AML-193 (cell line): ENCODE measurements around the gene OR7G2.
"Not testable (repeated sequence)": the region's sequence is repeated elsewhere in the genome, so short reads cannot be mapped to it uniquely, and the experiment has no call there.

ENCODE experiments used
- DNase-seq, 2 experiments: peaks; one replicate each; lab custom pipeline; 2025; lab: John Stamatoyannopoulos, UW

Gene OR7G2

DNA sequence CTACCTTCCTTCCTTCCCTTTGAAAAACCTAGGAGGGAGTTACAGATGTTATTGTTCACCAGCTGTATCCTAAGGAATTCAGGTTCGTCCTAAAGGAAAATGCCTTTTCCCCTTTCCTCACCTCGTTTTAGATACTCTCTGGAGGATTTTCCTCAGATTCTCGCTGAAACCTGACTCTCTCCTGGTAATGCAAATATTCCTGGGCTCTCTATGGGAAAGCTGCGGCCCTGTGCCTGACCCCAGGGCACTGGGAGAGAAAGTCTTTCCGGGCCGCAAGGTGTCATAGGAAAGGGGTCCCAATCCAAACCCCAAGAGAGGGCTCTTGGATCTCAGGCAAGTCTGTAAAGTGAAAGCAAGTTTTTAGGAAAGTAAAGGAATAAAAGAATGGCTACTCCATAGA, 33.5 kb downstream of the OR7G2 start:
- DNase-seq = no peak

DNA sequence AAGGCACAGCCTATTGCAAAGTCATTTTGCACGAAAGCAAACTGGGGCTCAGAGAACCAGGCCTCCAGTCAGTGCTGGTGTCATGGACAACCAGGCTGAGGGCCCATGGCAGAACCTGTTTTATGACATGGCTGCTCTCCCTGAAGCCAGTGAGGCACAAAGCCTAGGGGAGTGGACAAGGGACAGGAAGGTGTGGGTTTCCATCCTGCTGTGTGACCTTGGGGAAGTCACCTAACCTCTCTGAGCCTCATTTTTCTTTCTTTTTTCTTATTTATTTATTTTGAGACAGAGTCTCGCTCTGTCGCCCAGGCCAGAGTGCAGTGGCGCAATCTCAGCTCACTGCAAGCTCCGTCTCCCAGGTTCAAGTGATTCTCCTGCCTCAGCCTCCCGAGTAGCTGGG, 35.6 kb downstream of the OR7G2 start:
- not testable (repeated sequence) for DNase-seq

DNA sequence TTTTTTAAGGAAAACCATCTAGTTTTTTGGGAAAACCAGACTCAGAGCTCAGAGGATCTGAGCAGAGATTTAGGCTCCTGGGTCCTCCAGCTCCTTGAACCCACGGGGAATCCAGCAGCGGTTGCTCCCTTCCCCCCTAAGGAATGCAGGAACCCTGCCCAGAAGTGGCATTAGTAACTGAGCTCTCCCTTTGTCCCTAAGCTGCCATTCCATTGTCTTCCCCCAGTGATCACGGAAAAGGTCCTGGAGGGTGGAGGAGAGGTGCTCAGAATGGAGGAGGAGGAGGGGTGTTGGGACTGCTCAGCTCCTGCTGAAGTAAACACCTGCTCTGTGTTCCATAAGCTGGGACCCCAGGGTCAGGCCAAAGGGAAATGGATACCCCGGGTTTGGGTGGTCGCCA, 37.2 kb downstream of the OR7G2 start:
- no peak for DNase-seq

DNA sequence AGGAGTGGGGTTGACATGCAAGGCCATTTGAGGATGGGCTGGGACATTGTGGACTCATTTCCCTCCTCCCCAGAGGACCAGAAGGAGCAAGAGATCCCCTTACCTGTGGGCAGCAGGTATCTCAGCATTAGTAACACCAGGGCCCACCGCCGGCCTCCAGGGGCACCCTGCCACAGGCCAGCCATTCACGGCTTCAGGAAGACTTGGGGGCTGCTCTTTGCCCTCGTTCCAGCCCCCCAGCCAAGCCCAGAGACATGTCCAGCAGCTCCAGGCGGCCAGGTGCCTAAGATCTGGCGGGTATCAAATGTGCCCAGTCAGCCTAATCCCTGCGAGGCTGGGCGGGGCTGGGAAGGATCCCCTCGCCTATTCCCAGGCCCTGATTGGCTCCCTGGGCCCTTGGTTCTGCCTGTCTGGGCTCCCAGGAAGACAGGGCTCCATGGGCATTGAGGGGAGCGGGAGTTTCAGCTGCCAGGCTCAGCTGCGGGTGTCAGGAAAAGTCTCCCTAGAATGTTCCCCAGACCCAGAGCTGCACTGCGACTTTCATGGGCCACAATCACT, 41.7 kb downstream of the OR7G2 start:
- no peak for DNase-seq

DNA sequence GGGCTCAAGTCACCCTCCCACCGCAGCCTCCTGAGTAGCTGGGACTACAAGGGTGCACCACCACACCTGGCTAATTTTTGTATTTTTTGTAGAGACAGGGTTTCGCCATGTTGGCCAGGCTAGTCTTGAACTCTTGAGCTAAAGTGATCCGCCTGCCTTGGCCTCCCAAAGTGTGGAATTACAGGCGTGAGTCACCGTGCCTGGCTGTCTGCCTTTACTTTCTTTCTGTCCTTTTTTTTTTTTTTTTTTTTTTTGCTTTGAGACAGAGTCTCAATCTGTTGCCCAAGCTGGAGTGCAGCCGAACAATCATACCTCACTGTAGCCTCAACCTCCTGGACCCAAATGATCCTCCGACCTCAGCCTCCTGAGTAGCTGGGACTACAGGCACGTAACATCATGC, 45.4 kb downstream of the OR7G2 start:
- no peak for DNase-seq

DNA sequence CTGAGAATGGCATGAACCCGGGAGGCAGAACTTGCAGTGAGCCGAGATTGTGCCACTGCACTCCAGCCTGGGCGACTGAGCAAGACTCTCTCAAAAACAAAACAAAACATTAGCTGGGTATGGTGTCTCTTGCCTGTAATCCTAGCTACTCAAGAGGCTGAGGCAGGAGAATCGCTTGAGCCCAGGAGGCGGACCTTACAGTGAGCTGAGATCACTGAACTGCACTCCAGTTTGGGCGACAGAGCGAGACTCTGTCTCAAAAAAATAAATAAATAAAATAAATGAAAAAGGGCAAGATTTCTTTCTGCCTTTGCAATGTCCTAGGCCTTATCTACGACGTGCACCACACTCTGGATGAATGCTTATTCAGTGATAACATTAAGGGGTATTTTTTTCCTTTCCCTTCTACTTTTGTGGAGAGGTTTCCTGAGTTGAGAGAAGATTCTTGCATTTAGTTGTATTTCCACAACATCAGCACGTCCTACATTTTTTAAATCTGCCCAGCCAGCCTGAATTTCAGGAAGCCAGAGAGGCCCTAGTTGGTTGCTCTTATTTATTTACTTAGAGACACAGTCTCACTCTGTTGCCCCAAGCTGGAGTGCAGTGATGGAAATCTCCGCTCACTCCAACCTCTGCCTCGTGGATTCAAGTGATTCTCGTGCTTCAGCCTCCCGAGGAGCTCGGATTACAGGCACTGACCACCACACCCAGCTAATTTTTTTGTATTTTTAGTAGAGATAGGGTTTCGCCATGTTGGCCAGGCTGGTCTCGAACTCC, 46.5 kb downstream of the OR7G2 start:
- no peak for DNase-seq

DNA sequence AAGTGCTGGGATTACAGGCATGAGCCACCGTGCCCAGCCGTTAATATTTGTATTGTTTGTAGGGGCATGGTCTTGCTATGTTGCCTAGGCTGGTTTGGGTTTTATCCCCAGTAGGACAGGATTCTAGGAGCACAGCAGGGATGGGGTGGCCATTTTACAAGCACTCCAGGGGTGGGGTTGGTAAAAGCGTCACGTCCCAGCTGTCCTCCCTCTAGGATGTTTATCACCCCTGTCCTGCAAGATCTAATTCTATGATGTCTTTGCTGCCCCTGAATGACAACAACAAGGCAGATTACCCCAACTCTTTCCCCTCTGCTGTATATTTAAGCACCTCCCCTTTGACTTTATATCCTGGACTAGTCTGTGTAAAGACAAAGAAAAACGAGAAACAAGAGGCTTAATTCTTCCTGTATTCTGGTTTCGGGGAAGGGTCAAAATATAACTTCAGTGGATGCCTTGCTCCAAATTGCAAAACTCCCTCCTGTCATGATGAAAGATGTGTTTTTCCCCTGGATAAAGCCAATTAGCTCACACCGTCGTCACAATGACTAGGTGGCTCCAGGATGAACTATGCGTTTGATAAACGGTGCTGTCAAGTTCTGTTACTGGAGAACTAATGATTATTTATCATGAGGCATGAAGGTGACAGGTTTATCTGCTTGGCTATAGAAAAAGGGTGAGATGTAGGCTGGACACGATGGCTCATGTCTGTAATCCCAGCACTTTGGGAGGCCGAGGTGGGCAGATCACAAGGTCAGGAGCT, 48.2 kb downstream of the OR7G2 start:
- DNase-seq = no peak

DNA sequence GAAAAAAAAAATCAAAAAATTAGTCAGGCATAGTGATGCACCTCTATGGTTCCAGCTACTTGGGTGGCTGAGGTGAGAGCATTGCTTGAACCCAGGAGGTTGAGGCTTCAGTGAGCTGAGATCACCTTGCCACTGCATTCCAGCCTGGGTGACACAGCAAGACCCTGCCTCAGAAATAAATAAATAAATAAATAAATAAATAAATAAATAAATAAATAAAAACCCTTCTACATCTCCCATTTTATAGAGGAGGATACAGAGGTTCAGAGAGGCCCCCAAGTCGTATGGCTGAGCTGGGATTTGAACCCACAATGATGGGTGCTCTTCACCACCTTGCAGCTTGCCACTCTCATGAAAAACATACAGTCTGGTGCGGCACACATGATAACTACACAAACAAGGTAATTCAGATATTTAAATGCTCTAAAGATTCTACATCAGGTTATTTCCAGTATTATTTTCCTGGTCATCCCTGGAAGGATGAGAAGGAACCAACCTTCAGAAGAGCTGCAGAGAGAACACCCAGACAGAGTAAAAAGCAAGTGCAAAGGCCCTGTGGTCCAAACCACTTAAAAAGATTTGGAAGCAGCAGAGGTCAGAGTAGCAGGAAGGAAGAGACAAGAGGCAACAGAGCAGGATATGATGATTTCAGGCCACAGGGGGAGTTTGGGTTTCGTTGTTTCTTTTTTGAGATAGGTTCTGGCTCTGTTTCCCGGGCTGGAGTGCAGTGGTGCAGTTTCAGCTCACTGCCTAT, 49.6 kb downstream of the OR7G2 start:
- DNase-seq = no peak

DNA sequence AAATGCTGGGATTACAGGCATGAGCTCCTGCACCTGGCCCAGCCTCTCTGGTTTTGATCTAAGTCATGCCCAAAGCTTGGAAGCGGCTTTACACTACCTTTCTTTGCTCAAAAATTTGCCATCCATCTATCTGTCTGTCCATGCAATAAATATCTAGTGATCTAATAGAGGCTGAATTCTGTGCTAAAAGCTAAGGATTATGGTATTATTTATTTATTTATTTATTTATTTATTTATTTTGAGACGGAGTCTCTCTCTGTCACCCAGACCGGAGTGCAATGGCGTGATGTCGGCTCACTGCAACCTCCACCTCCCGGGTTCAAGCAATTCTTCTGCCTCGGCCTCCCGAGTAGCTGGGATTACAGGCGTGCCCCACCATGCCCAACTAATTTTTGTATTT, 51.1 kb downstream of the OR7G2 start:
- not testable (repeated sequence) for DNase-seq

DNA sequence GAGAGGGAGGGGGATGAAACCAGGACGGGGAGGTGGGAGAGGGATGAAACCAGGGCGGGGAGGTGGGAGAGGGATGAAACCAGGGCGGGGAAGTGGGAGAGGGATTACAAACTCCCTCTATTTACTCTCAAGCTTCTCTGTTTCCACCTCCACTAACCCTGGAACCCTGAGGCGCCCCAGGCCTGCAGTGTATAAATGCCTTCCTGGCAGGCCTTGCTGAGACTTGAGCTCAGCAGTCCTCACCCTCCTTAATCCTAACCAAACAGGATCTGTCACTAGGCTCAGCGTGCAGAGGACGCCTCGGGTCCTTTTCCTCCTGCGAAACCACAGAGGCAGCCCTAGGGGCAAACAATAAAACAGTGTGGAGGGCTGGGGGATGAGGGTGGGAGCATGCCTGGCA, 52.5 kb downstream of the OR7G2 start:
- DNase-seq = no peak

DNA sequence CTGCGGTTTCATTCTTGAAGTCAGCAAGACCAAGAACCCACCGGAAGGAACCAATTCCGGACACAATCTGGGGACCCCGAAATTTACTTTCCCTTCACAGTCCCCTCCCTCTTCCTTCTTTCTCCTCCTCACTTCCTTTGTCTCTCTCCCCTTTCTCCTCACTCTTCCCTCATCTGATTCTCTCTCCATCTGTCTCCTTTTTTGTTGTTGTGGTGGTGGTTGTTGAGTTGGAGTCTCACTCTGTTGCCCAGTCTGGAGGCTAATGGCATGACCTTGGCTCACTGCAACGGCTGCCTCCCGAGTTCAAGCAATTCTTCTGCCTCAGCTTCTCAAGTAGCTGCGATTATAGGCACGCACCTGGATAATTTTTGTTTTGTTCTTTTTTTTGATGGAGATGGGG, 53.1 kb downstream of the OR7G2 start:
- no peak for DNase-seq

DNA sequence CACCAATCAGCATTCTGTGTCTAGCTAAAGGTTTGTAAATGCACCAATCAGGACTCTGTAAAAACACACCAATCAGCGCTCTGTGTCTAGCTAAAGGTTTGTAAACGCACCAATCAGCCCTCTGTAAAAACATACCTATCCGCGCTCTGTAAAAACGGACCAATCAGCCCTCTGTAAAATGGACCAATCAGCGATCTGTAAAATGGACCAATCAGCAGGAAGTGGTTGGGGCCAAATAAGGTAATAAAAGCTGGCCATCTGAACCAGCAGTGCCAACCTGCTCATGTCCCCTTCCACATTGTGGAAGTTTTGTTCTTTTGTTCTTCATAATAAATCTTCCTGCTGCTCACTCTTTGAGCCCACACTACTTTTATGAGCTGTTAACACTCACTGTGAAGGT, 53.6 kb downstream of the OR7G2 start:
- not testable (repeated sequence) for DNase-seq

DNA sequence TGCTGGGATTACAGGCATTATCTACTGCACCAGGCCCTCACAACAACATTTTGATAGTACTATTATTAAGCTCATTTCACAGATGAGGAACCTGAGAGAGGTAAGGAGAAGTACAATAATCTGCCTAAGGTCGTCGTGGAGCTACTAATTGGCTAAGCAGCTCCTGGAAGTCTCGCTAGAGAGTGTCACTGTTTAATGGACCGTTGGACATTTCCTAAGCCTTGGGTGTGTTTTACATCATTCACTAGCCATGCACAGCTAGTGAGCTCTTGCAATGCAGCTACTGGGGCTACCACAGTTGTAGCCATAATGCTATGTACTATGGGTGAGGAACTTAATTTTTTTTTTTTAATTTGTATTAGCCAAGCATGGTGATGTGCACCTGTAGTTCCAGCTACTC, 54.4 kb downstream of the OR7G2 start:
- no peak for DNase-seq
